PFSK-1 (cell line): Measurements from ENCODE around the gene DYNC1LI2.

Source experiments
- SIN3A ChIP-seq: IDR thresholded peaks from 2 replicates; pipeline ENCODE4 v1.6.1; 2012; ENCODE audit warnings: mild to moderate bottlenecking, low read length, moderate library complexity, borderline replicate concordance; ENCODE audit not compliant: insufficient read depth
- TAF1 ChIP-seq: IDR thresholded peaks from 2 replicates; pipeline ENCODE4 v1.6.1; 2012; ENCODE audit warnings: low read length, control low read depth, borderline replicate concordance; ENCODE audit not compliant: insufficient read depth

DNA sequence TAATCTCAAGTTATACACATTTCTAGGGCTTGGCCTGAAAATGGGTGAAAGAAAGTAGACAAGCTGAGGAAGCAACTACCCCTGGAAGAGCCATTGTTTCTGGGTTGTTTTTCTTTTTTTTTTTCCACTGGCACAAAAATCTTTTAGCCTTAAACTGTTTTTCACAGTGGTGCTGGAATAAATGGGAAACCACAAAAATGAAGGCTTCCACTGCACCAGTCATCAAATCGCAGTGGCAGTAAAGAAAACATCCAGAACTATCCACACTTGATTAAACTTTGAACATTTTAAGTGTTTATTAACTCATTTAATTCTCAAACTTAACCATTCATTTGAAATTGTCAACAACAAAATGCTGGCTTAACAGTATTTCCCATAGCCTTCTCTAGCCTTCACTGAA is 69.1 kb downstream of the DYNC1LI2 start:
- TF ChIP-seq TAF1 = no peak
- no peak for TF ChIP-seq SIN3A
